ENCODE results near the gene RTN3. TPM values are rescaled to one million over a fixed set of nuclear protein-coding genes. Genes with fewer than 3 reads are reported as not detected.

RTN3 gene
- total RNA-seq, 1 donor from 2014 or later: 88.5 TPM

DNA sequence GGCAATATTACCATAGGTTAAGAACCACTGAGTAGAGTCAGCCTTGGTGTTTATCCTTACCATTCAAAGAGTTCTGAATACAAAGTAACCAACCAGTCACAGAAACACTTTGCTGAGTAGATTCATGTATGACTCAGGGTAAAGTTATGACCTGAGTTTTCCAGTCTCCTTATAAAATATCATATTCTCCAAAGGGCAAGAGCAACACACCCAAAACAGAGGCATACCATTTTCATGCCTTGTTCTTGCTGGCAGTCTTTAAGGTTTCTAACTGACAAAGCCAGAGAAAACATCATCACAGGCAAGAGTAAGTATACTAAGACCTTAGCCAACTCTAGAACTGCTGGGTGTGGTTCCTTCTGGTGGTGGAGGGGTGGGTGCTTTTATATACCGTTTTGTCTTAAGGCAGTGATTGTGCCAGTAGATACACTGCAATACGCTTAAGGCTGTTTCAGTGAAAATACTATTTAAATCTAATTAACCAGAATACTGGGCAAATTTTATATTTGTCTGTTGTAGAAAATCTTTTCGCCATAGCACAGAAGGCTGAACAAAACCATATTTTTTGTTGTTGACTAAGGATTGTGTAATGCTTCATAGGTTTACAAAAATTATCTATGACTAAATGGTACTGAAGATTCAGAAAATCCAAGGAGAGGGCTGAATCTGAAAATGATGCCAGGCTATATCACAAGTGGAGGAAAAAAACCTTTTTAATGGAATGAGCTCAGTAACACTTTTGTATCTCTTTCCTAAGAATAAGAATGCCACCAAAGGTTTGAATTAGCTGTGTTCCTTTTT lies 13.1 kb upstream of the RTN3 start:
- H3K4me1 Mint-ChIP-seq (ENCODE audit: low read depth): peaks cover 64% of the 10 kb centered on the region
- peak overlapping the region; percentile 90 for H3K27ac Mint-ChIP-seq (ENCODE audit: unreplicated experiment)
- H3K27me3 Mint-ChIP-seq (ENCODE audit: low read depth): no peaks in the 10 kb centered on the region
- DNase-seq (ENCODE audit: low spot score): no peak
- H3K9me3 Mint-ChIP-seq (ENCODE audit: low read depth): peaks cover 2% of the 10 kb centered on the region
- H3K4me3 Mint-ChIP-seq (ENCODE audit: unreplicated experiment): peak overlapping the region; percentile 0
- TF ChIP-seq, protein P1, sequence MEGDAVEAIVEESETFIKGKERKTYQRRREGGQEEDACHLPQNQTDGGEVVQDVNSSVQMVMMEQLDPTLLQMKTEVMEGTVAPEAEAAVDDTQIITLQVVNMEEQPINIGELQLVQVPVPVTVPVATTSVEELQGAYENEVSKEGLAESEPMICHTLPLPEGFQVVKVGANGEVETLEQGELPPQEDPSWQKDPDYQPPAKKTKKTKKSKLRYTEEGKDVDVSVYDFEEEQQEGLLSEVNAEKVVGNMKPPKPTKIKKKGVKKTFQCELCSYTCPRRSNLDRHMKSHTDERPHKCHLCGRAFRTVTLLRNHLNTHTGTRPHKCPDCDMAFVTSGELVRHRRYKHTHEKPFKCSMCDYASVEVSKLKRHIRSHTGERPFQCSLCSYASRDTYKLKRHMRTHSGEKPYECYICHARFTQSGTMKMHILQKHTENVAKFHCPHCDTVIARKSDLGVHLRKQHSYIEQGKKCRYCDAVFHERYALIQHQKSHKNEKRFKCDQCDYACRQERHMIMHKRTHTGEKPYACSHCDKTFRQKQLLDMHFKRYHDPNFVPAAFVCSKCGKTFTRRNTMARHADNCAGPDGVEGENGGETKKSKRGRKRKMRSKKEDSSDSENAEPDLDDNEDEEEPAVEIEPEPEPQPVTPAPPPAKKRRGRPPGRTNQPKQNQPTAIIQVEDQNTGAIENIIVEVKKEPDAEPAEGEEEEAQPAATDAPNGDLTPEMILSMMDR (IDR thresholded peaks at IDR 0.05): no peak
- no peaks in the 10 kb centered on the region for H3K36me3 Mint-ChIP-seq (ENCODE audit: low read depth)

DNA sequence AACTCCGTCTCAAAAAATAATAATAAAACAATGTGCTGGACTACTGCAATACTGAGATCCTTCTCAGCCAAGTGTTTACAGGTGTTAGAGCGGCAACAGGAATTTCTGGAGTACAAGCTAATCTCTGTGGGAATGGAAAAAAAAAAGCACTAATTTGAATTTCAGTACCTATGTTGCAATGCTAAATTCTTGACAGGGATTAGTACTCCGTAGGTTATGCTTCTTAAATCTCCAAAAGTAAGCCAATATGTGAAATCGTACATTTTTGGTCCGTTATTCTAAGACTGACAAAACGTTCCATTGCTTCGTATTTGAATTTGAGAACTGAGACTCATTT lies 11.2 kb upstream of the RTN3 start:
- Mint-ChIP-seq H3K4me3 (ENCODE audit: unreplicated experiment) (peak overlapping the region; percentile 76), H3K4me1 (ENCODE audit: low read depth) (peaks cover 58% of the 10 kb centered on the region), H3K36me3 (ENCODE audit: low read depth) (no peaks in the 10 kb centered on the region), H3K9me3 (ENCODE audit: low read depth) (no peaks in the 10 kb centered on the region), H3K27ac (ENCODE audit: unreplicated experiment) (peak overlapping the region; percentile 85), H3K27me3 (ENCODE audit: low read depth) (no peaks in the 10 kb centered on the region)
- TF ChIP-seq, protein P1 (IDR thresholded peaks at IDR 0.05): no peak
- no peak for DNase-seq (ENCODE audit: low spot score)

DNA sequence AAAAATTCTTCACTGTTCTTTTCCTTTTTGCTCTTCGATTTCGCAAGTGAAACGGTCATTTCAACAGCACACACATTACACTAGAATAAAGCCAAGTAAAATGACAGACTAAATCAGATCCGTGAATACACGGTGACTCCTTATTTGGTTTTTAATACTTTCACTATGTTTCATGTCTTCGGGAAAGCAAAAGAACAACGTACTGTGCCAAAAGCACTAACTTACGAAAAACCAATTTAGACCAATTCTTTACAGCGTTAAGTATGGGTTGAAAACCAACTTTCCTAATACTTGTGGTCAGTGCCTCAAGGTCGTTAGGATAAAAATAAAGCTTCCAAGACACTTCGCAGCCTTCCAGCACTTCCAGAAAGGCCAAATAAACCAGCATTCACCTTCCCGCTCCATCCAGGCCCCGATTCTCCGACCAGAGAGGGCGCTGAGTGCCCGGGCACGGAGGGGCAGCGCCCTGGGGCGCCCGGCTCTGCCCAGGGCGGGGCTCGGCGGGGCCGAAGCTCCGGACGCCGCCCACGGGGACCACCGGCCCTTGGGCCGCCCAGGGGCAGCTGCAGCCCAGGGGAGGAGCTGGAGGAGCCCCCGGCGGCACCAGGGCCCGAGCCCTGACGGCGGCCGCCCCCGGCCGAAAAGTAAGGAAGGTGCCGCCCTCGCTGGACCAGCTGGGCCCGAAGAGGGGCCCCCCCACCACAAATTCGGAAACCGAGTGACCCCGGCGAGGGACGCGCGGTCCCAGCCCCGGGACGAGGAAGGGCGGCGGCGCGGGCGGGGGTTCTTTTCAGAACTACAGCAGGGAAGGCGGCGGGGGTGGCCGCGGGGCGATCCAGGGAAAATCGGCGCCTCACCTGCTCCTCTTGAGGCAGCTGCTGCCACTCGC lies 10.6 kb upstream of the RTN3 start:
- DNase-seq (ENCODE audit: low spot score): no peak
- TF ChIP-seq, protein P1 (IDR thresholded peaks at IDR 0.05): peak; percentile 75
- no peaks in the 10 kb centered on the region for H3K36me3 Mint-ChIP-seq (ENCODE audit: low read depth)
- H3K4me1 Mint-ChIP-seq (ENCODE audit: low read depth): peaks cover 53% of the 10 kb centered on the region
- peak overlapping the region; percentile 76 for H3K4me3 Mint-ChIP-seq (ENCODE audit: unreplicated experiment)
- no peaks in the 10 kb centered on the region for H3K9me3 Mint-ChIP-seq (ENCODE audit: low read depth)
- H3K27ac Mint-ChIP-seq (ENCODE audit: unreplicated experiment): peak overlapping the region; percentile 85
- H3K27me3 Mint-ChIP-seq (ENCODE audit: low read depth): no peaks in the 10 kb centered on the region

DNA sequence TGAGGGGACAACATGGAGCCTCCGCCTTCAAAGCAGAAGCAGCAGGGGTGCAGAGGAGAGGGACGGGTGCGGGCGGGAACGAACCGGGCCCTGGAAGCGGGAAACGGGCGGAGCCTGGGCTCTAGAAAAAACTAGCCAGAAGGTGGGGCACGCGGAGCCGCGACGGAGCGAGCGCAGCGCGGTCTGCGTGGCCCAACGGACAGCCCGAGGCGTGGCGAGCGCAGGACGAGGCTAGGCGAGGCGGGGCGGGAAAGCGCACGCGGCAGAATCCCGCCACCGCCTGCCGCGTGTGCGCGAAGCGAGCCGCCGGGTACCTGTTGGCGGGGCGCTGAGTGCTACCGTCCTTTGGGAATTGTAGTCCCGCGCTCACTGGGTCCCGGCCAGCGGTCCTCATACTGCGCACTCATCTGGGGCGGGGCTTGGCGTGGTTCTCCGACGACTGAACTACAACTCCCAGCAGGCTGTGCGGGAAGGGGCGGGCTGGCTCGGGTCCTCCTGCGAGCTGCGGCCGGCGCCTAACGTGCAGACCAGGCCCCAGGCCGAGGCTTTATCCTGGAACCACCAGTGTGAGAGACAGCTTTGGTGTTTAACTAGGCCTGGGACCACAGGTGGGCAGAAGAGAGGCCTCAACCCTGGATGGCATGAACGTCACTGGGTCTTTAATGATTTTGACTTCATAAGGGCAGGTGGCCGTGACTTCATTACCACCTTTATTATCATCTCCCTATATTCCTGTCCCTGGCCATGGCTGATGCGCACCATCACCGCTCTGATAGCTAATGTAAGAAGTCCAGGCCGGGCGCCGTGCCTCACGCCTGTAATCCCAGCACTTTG lies 9.8 kb upstream of the RTN3 start, which contains the start of gene ATL3:
ATL3 (minus strand) TSS at position 55 of the 834 bp plus-strand sequence; CDS start at position 14, 41 bp downstream.
- Mint-ChIP-seq H3K4me1 (ENCODE audit: low read depth) (peaks cover 46% of the 10 kb centered on the region), H3K9me3 (ENCODE audit: low read depth) (no peaks in the 10 kb centered on the region), H3K36me3 (ENCODE audit: low read depth) (no peaks in the 10 kb centered on the region), H3K4me3 (ENCODE audit: unreplicated experiment) (peak within 1 kb of the TSS; percentile 76), H3K27ac (ENCODE audit: unreplicated experiment) (peak within 1 kb of the TSS; percentile 85), H3K27me3 (ENCODE audit: low read depth) (no peaks in the 10 kb centered on the region)
- TF ChIP-seq, protein P1 (IDR thresholded peaks at IDR 0.05): no peak
- DNase-seq (ENCODE audit: low spot score): peak; percentile 98

DNA sequence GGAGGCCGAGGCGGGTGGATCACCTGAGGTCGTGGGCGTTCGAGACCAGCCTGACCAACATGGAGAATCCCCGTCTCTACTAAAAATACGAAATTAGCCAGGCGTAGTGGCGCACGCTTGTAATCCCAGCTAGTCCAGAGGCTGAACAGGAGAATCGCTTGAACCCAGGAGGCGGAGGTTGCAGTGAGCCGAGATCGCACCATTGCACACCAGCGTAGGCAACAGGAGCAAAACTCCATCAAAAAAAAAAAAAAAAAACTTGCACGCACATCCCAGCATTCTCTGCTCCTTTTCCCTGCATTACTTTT lies 9.2 kb upstream of the RTN3 start:
- no peaks in the 10 kb centered on the region for H3K9me3 Mint-ChIP-seq (ENCODE audit: low read depth)
- H3K4me1 Mint-ChIP-seq (ENCODE audit: low read depth): peaks cover 40% of the 10 kb centered on the region
- TF ChIP-seq, protein P1 (IDR thresholded peaks at IDR 0.05): no peak
- H3K27ac Mint-ChIP-seq (ENCODE audit: unreplicated experiment): no peak overlapping the region
- no peak for DNase-seq (ENCODE audit: low spot score)
- H3K36me3 Mint-ChIP-seq (ENCODE audit: low read depth): no peaks in the 10 kb centered on the region
- H3K4me3 Mint-ChIP-seq (ENCODE audit: unreplicated experiment): no peak overlapping the region
- H3K27me3 Mint-ChIP-seq (ENCODE audit: low read depth): no peaks in the 10 kb centered on the region
